ENCODE data around the gene KLK11.

DNA sequence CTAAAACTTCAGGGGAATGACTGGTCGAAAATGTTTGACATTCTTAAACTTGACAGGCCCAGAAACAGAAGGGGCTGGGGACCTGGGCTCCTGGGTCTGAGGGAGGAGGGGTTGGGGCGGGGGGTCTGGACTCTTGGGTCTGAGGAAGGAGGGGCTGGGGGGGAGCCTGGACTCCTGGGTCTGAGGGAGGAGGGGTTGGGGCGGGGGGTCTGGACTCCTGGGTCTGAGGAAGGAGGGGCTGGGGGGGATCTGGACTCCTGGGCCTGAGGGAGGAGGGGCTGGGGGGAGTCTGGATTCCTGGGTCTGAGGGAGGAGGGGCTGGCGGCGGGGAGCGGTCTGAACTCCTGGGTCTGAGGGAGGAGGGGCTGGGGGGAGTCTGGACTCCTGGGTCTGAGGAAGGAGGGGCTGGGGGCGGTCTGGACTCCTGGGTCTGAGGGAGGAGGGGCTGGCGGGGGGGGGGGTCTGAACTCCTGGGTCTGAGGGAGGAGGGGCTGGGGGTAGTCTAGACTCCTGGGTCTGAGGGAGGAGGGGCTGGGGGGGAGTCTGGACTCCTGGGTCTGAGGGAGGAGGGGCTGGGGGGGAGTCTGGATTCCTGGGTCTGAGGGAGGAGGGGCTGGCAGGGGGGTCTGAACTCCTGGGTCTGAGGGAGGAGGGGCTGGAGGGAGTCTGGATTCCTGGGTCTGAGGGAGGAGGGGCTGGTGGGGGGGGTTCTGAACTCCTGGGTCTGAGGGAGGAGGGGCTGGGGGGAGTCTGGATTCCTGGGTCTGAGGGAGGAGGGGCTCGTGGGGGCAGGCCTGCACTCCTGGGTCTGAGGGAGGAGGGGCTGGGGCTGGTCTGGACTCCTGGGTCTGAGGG lies 51.5 kb downstream of the KLK11 start:
- no peak for TF ChIP-seq POLR2A (IDR thresholded peaks at IDR 0.05)
- TF ChIP-seq, protein P1, sequence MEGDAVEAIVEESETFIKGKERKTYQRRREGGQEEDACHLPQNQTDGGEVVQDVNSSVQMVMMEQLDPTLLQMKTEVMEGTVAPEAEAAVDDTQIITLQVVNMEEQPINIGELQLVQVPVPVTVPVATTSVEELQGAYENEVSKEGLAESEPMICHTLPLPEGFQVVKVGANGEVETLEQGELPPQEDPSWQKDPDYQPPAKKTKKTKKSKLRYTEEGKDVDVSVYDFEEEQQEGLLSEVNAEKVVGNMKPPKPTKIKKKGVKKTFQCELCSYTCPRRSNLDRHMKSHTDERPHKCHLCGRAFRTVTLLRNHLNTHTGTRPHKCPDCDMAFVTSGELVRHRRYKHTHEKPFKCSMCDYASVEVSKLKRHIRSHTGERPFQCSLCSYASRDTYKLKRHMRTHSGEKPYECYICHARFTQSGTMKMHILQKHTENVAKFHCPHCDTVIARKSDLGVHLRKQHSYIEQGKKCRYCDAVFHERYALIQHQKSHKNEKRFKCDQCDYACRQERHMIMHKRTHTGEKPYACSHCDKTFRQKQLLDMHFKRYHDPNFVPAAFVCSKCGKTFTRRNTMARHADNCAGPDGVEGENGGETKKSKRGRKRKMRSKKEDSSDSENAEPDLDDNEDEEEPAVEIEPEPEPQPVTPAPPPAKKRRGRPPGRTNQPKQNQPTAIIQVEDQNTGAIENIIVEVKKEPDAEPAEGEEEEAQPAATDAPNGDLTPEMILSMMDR (IDR thresholded peaks at IDR 0.05): no peak
